ENCODE data around the gene BIN2. TPM values are rescaled to one million over a fixed set of nuclear protein-coding genes. Genes with fewer than 3 reads are reported as not detected.
"Not testable (repeated sequence)": the region's sequence is repeated elsewhere in the genome, so short reads cannot be mapped to it uniquely, and the experiment has no call there.

BIN2 gene
- polyA plus RNA-seq, 3 donors = 120 to 376 (median 196) TPM

GRCh38 chr12:51295651-51296050 lies 28.3 kb downstream of the BIN2 start:
- DNase-seq = no peak
- Histone ChIP-seq H3K27ac (ENCODE audit: low read depth in 1 of 2, low read length in 2 of 2) (peak overlapping the region in 1 of 2 donors; percentile 45), H3K4me1 (ENCODE audit: control insufficient read depth in 1 of 2, insufficient read depth in 2 of 2, low read length in 2 of 2) (peaks cover 18 to 19% of the 10 kb centered on the region in 2 donors), H3K79me2 (ENCODE audit: insufficient read depth, low read length) (peaks cover 16% of the 10 kb centered on the region), H4K20me1 (ENCODE audit: insufficient read depth, low read length) (peaks cover 85% of the 10 kb centered on the region), H3K27me3 (ENCODE audit: control insufficient read depth in 2 of 2, insufficient read depth in 2 of 2, low read length in 2 of 2) (no peaks in the 10 kb centered on the region), H3K4me2 (replicated peaks; ENCODE audit: extremely low read depth, low read length, poor library complexity, severe bottlenecking) (no peak overlapping the region), H2AFZ (ENCODE audit: insufficient read depth, low read depth, low read length, poor library complexity, severe bottlenecking) (no peak overlapping the region), H3K4me3 (replicated peaks in 1 of 3; ENCODE audit: low read depth in 2 of 3, low read length in 3 of 3) (no peak overlapping the region), H3K36me3 (replicated peaks in 1 of 2; ENCODE audit: control insufficient read depth in 1 of 2, insufficient read depth in 2 of 2, low read length in 2 of 2) (peaks cover 84% of the 10 kb centered on the region in 2 donors), H3K9ac (ENCODE audit: insufficient read depth, low read length, poor library complexity, severe bottlenecking) (no peak overlapping the region), H3K9me3 (replicated peaks in 1 of 2; ENCODE audit: control insufficient read depth in 1 of 2, insufficient read depth in 1 of 2, low read length in 2 of 2) (no peaks in the 10 kb centered on the region)
- intact Hi-C loops (cut with micrococcal nuclease) = no loop called here
- 94% methylated on average over 2 of the region's 5 CpGs for WGBS (ENCODE audit: insufficient coverage)
- Mint-ChIP-seq H3K27me3 (ENCODE audit: low read depth in 3 of 3) (peaks cover 0 to 1% (median 0%) of the 10 kb centered on the region in 3 donors), H3K9me3 (no peaks in the 10 kb centered on the region), H3K27ac (peak overlapping the region in 2 of 7 donors; percentile 13 to 69), H3K4me3 (no peak overlapping the region), H3K36me3 (peaks cover 61 to 90% of the 10 kb centered on the region in 2 donors), H3K4me1 (peaks cover 17% of the 10 kb centered on the region)
- TF ChIP-seq, protein P1, sequence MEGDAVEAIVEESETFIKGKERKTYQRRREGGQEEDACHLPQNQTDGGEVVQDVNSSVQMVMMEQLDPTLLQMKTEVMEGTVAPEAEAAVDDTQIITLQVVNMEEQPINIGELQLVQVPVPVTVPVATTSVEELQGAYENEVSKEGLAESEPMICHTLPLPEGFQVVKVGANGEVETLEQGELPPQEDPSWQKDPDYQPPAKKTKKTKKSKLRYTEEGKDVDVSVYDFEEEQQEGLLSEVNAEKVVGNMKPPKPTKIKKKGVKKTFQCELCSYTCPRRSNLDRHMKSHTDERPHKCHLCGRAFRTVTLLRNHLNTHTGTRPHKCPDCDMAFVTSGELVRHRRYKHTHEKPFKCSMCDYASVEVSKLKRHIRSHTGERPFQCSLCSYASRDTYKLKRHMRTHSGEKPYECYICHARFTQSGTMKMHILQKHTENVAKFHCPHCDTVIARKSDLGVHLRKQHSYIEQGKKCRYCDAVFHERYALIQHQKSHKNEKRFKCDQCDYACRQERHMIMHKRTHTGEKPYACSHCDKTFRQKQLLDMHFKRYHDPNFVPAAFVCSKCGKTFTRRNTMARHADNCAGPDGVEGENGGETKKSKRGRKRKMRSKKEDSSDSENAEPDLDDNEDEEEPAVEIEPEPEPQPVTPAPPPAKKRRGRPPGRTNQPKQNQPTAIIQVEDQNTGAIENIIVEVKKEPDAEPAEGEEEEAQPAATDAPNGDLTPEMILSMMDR (IDR thresholded peaks at IDR 0.05) = no peak

- WGBS (ENCODE audit: insufficient coverage) = 89% methylated on average over 5 of the region's 10 CpGs
- DNase-seq; H3K9me3 ChIP-seq (replicated peaks in 1 of 2; ENCODE audit: control insufficient read depth in 1 of 2, insufficient read depth in 1 of 2, low read length in 2 of 2); H3K9me3 Mint-ChIP-seq; H3K4me3 Mint-ChIP-seq; H3K4me2 ChIP-seq (replicated peaks; ENCODE audit: extremely low read depth, low read length, poor library complexity, severe bottlenecking); H3K4me3 ChIP-seq (replicated peaks in 1 of 3; ENCODE audit: low read depth in 2 of 3, low read length in 3 of 3); intact Hi-C loops (cut with micrococcal nuclease); H3K9ac ChIP-seq (ENCODE audit: insufficient read depth, low read length, poor library complexity, severe bottlenecking); H3K27me3 Mint-ChIP-seq (ENCODE audit: low read depth in 3 of 3); H2AFZ ChIP-seq (ENCODE audit: insufficient read depth, low read depth, low read length, poor library complexity, severe bottlenecking); H3K27me3 ChIP-seq (ENCODE audit: control insufficient read depth in 2 of 2, insufficient read depth in 2 of 2, low read length in 2 of 2): not testable (repeated sequence)
- Histone ChIP-seq H3K36me3 (replicated peaks in 1 of 2; ENCODE audit: control insufficient read depth in 1 of 2, insufficient read depth in 2 of 2, low read length in 2 of 2) (peaks cover 83 to 84% of the 10 kb centered on the region in 2 donors), H4K20me1 (ENCODE audit: insufficient read depth, low read length) (peaks cover 83% of the 10 kb centered on the region), H3K79me2 (ENCODE audit: insufficient read depth, low read length) (peaks cover 19% of the 10 kb centered on the region), H3K4me1 (ENCODE audit: control insufficient read depth in 1 of 2, insufficient read depth in 2 of 2, low read length in 2 of 2) (peaks cover 18 to 19% of the 10 kb centered on the region in 2 donors), H3K27ac (ENCODE audit: low read depth in 1 of 2, low read length in 2 of 2) (peak overlapping the region in 1 of 2 donors; percentile 51)
- peak overlapping the region in 3 of 7 donors; percentile 1 to 59 (median 5) for H3K27ac Mint-ChIP-seq
- peaks cover 19% of the 10 kb centered on the region for H3K4me1 Mint-ChIP-seq
- H3K36me3 Mint-ChIP-seq = peaks cover 60 to 90% of the 10 kb centered on the region in 2 donors
Observed at GRCh38 chr12:51294097-51294496, 29.9 kb downstream of the BIN2 start.

Data from CD14-positive monocyte (primary cell).